Neural progenitor cell (in vitro differentiated cells): ENCODE data around the gene ACER1. TPM values are rescaled to one million over a fixed set of nuclear protein-coding genes. Genes with fewer than 3 reads are reported as not detected.

Source experiments
- DNase-seq: peaks from one replicate; pipeline ENCODE4 v3.0.0-alpha.2; 2016; ENCODE audit warnings: low spot score
- H2AFZ ChIP-seq: fragments of 200-600 bp; sonication (generic); replicated peaks from 2 replicates; pipeline ENCODE4 v1.6.1; 2016; ENCODE audit warnings: antibody characterized with exemption
- H3F3A ChIP-seq: fragments of 200-600 bp; sonication (generic); 2 replicates; pipeline ENCODE4 v1.6.1; 2016; ENCODE audit warnings: antibody characterized with exemption, low read depth
- H3K27ac ChIP-seq: fragments of 200-600 bp; sonication (generic); 2 replicates; pipeline ENCODE4 v1.5.1; 2016; ENCODE audit warnings: mild to moderate bottlenecking
- H3K27me3 ChIP-seq: fragments of 200-600 bp; sonication (generic); 2 replicates; pipeline ENCODE4 v1.6.1; 2016; ENCODE audit warnings: mild to moderate bottlenecking, moderate library complexity
- H3K36me3 ChIP-seq: fragments of 200-600 bp; sonication (generic); 2 replicates; pipeline ENCODE4 v1.5.1; 2016
- H3K4me1 ChIP-seq: fragments of 200-600 bp; sonication (generic); 2 replicates; pipeline ENCODE4 v1.6.1; 2016; ENCODE audit warnings: mixed run types
- H3K4me2 ChIP-seq: fragments of 200-600 bp; sonication (generic); 2 replicates; pipeline ENCODE4 v1.6.1; 2016
- H3K4me3 ChIP-seq: fragments of 200-600 bp; sonication (generic); 2 replicates; pipeline ENCODE4 v1.5.1; 2016
- H3K79me2 ChIP-seq: fragments of 200-600 bp; sonication (generic); 2 replicates; pipeline ENCODE4 v1.6.1; 2016; ENCODE audit warnings: low read depth
- H3K9ac ChIP-seq: fragments of 200-600 bp; sonication (generic); 2 replicates; pipeline ENCODE4 v1.6.1; 2016
- H3K9me3 ChIP-seq: fragments of 200-600 bp; sonication (generic); 2 replicates; pipeline ENCODE4 v1.5.1; 2016; ENCODE audit warnings: low read depth
- H4K20me1 ChIP-seq: fragments of 200-600 bp; sonication (generic); 2 replicates; pipeline ENCODE4 v1.6.1; 2016; ENCODE audit warnings: low read depth
- H3K27ac Mint-ChIP-seq: 3 replicates; pipeline ENCODE4 v1.8.0; 2021; ENCODE audit warnings: mixed read lengths
- H3K27me3 Mint-ChIP-seq: 2 replicates; pipeline ENCODE4 v1.8.0; 2022; ENCODE audit warnings: low read depth, mild to moderate bottlenecking, inconsistent platforms, moderate library complexity, mixed read lengths; ENCODE audit not compliant: insufficient read depth
- H3K36me3 Mint-ChIP-seq: 3 replicates; pipeline ENCODE4 v1.8.0; 2021; ENCODE audit warnings: mixed read lengths
- H3K4me1 Mint-ChIP-seq: 3 replicates; pipeline ENCODE4 v1.8.0; 2021; ENCODE audit warnings: mixed read lengths
- H3K4me3 Mint-ChIP-seq: 3 replicates; pipeline ENCODE4 v1.8.0; 2021; ENCODE audit warnings: mild to moderate bottlenecking, moderate library complexity, mixed read lengths
- H3K9me3 Mint-ChIP-seq: 3 replicates; pipeline ENCODE4 v1.8.0; 2020; ENCODE audit warnings: mixed read lengths
- EZH2 ChIP-seq: fragments of 200-600 bp; sonication (generic); IDR thresholded peaks from 2 replicates; pipeline ENCODE4 v1.6.1; 2017; ENCODE audit warnings: antibody characterized with exemption, mild to moderate bottlenecking, moderate library complexity
- EZH2phosphoT487 ChIP-seq: fragments of 200-600 bp; sonication (generic); IDR thresholded peaks from 2 replicates; pipeline ENCODE4 v1.6.1; 2017; ENCODE audit warnings: antibody characterized with exemption
- total RNA-seq: library from RNA; depleted of rRNA; stranded (reverse); fragments of >200 nt; gene quantifications from 2 replicates; pipeline ENCODE4 v1.2.3, GENCODE V29; 2015; ENCODE audit warnings: low replicate concordance
- TF ChIP-seq, protein P1 (sequence below): fragments of 200-600 bp; sonication (generic); IDR thresholded peaks from 2 replicates; pipeline ENCODE4 v1.5.1; 2017; ENCODE audit warnings: antibody characterized with exemption, mild to moderate bottlenecking

Gene ACER1
- total RNA-seq, 1 donor from 2014 or later = not detected

DNA sequence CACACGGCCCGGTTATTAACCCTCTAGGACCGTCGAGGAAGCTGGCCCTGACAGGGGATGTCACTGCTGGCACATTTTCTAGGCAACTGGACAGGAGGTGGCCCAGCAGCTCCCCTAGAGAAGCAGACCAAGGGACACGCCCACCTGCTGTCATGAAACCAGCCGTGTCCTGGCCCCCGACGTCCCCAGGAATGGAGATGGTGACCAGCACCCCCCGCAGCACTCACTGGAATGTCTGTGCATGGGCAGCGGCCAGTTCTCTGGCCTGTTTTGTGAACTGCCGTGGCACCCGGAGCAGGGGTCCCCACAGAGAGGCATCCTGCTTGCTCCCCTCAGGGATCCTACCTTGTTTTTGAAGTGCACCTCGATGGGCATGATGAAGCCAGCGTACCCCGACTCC, 71.5 kb downstream of the ACER1 start:
- H3K79me2 ChIP-seq = peaks cover 79% of the 10 kb centered on the region
- H3K4me3 ChIP-seq = no peak overlapping the region
- Mint-ChIP-seq H3K9me3 (peaks cover 1% of the 10 kb centered on the region), H3K27ac (no peak overlapping the region), H3K4me1 (peaks cover 7% of the 10 kb centered on the region), H3K36me3 (peaks cover 30% of the 10 kb centered on the region), H3K27me3 (peaks cover 2% of the 10 kb centered on the region), H3K4me3 (no peak overlapping the region)
- H3F3A ChIP-seq = peaks cover 12% of the 10 kb centered on the region
- H3K27me3 ChIP-seq = no peaks in the 10 kb centered on the region
- no peaks in the 10 kb centered on the region for H3K36me3 ChIP-seq
- peaks cover 13% of the 10 kb centered on the region for H3K4me1 ChIP-seq
- H3K9ac ChIP-seq = no peak overlapping the region
- no peaks in the 10 kb centered on the region for H3K9me3 ChIP-seq
- no peak for DNase-seq
- no peak overlapping the region for H3K27ac ChIP-seq
- TF ChIP-seq EZH2 (no peak), EZH2phosphoT487 (no peak)
- TF ChIP-seq, protein P1, sequence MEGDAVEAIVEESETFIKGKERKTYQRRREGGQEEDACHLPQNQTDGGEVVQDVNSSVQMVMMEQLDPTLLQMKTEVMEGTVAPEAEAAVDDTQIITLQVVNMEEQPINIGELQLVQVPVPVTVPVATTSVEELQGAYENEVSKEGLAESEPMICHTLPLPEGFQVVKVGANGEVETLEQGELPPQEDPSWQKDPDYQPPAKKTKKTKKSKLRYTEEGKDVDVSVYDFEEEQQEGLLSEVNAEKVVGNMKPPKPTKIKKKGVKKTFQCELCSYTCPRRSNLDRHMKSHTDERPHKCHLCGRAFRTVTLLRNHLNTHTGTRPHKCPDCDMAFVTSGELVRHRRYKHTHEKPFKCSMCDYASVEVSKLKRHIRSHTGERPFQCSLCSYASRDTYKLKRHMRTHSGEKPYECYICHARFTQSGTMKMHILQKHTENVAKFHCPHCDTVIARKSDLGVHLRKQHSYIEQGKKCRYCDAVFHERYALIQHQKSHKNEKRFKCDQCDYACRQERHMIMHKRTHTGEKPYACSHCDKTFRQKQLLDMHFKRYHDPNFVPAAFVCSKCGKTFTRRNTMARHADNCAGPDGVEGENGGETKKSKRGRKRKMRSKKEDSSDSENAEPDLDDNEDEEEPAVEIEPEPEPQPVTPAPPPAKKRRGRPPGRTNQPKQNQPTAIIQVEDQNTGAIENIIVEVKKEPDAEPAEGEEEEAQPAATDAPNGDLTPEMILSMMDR = no peak
- no peak overlapping the region for H3K4me2 ChIP-seq
- no peak overlapping the region for H2AFZ ChIP-seq
- H4K20me1 ChIP-seq = peaks cover 53% of the 10 kb centered on the region

DNA sequence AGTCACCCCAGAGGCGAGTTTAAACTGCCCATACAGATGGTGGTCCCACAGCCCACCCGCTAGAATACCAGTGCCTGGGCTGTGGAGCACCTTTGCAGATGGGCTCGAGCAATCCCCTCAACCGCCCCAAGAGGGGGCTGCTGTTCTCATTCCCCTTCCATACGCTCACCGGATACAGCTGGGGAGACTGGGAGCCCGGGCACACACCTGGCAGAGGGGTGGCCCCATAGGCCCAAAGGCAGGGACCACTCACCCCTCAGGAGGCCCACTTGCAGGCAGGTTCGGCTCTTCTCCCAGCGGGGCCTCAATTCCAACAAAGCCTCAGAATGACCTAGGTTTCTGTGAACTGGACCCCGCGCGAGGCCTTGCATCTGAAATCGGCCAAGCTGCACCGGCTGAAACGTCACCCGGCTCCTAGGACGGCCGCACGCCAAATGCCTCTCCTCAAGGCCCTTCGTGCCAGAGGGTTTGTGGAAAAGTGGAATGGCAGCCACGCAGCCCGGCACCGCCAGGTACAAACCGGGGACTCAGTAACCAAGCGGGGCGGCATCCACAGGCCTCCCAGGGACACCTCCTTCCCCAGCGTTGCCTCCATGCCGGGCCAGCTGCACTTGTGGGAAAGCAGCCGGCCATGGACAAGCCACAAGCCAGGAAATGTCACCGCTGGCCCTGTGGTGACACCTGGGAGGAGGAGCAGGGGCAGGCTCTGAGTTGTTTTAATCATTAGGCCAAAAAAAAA, 72.3 kb downstream of the ACER1 start:
- H3K36me3 ChIP-seq = no peaks in the 10 kb centered on the region
- Mint-ChIP-seq H3K9me3 (peaks cover 2% of the 10 kb centered on the region), H3K4me1 (peaks cover 7% of the 10 kb centered on the region), H3K27me3 (peaks cover 2% of the 10 kb centered on the region), H3K36me3 (peaks cover 30% of the 10 kb centered on the region), H3K4me3 (no peak overlapping the region), H3K27ac (no peak overlapping the region)
- TF ChIP-seq EZH2 = no peak
- TF ChIP-seq, protein P1 = peak; percentile 63
- H3K79me2 ChIP-seq = peaks cover 79% of the 10 kb centered on the region
- peaks cover 12% of the 10 kb centered on the region for H3F3A ChIP-seq
- H3K4me1 ChIP-seq = peaks cover 13% of the 10 kb centered on the region
- no peaks in the 10 kb centered on the region for H3K27me3 ChIP-seq
- no peak overlapping the region for H2AFZ ChIP-seq
- DNase-seq = peak; percentile 59
- H3K9me3 ChIP-seq = no peaks in the 10 kb centered on the region
- H3K27ac ChIP-seq = no peak overlapping the region
- H3K9ac ChIP-seq = no peak overlapping the region
- no peak overlapping the region for H3K4me2 ChIP-seq
- peaks cover 51% of the 10 kb centered on the region for H4K20me1 ChIP-seq
- no peak overlapping the region for H3K4me3 ChIP-seq

DNA sequence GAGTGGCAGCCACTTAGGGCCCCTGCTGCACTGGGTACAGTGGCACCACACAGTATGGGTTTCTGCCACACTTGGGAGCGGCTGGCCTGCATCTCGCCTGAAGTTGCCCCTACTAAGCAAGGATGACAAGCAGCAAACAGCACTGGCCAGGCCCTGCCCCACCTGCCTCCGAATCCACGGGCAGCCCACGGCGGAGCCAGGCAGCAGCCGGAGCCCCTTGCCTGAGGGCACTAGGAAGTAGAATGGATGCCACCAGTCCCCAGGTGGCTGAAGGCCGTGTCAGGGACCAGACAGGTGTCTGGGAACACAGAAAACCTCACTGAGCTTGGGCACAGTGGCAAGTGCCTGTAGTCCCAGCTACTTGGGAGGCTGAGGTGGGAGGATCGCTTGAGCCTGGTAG, 73.0 kb downstream of the ACER1 start:
- H3K79me2 ChIP-seq = peaks cover 79% of the 10 kb centered on the region
- Mint-ChIP-seq H3K27ac (no peak overlapping the region), H3K4me1 (peaks cover 7% of the 10 kb centered on the region), H3K36me3 (peaks cover 34% of the 10 kb centered on the region), H3K4me3 (no peak overlapping the region), H3K9me3 (peaks cover 2% of the 10 kb centered on the region), H3K27me3 (peaks cover 2% of the 10 kb centered on the region)
- TF ChIP-seq EZH2phosphoT487 (no peak), EZH2 (no peak)
- TF ChIP-seq, protein P1 = no peak
- no peaks in the 10 kb centered on the region for H3K9me3 ChIP-seq
- no peak overlapping the region for H3K27ac ChIP-seq
- H3K9ac ChIP-seq = no peak overlapping the region
- no peak for DNase-seq
- H3K4me3 ChIP-seq = no peak overlapping the region
- H3F3A ChIP-seq = peaks cover 12% of the 10 kb centered on the region
- H4K20me1 ChIP-seq = peaks cover 47% of the 10 kb centered on the region
- no peak overlapping the region for H2AFZ ChIP-seq
- H3K4me2 ChIP-seq = no peak overlapping the region
- peaks cover 13% of the 10 kb centered on the region for H3K4me1 ChIP-seq
- H3K36me3 ChIP-seq = no peaks in the 10 kb centered on the region
- no peaks in the 10 kb centered on the region for H3K27me3 ChIP-seq
